ENCODE data around the gene ABI1. TPM values are rescaled to one million over a fixed set of nuclear protein-coding genes. Genes with fewer than 3 reads are reported as not detected.
A peak's percentile ranks its signal among the peaks of the same experiment; 100 is the strongest.

Gene ABI1
- total RNA-seq, 3 donors from 2014 or later: 50.5 to 75.7 (median 56.6) TPM

GRCh38 chr10:26743841-26744240 lies 116.9 kb downstream of the ABI1 start:
- Histone ChIP-seq H3K36me3 (no peaks in the 10 kb centered on the region), H3K9me3 (no peaks in the 10 kb centered on the region), H3K4me3 (no peak overlapping the region), H3K27me3 (no peaks in the 10 kb centered on the region), H3K4me1 (no peaks in the 10 kb centered on the region), H3K27ac (no peak overlapping the region)
- DNase-seq (ENCODE audit: low spot score in 2 of 2): no peak
- intact Hi-C loops (cut with DNase I; ENCODE audit: low total_unique reads): no loop called here
- TF ChIP-seq, protein P1, sequence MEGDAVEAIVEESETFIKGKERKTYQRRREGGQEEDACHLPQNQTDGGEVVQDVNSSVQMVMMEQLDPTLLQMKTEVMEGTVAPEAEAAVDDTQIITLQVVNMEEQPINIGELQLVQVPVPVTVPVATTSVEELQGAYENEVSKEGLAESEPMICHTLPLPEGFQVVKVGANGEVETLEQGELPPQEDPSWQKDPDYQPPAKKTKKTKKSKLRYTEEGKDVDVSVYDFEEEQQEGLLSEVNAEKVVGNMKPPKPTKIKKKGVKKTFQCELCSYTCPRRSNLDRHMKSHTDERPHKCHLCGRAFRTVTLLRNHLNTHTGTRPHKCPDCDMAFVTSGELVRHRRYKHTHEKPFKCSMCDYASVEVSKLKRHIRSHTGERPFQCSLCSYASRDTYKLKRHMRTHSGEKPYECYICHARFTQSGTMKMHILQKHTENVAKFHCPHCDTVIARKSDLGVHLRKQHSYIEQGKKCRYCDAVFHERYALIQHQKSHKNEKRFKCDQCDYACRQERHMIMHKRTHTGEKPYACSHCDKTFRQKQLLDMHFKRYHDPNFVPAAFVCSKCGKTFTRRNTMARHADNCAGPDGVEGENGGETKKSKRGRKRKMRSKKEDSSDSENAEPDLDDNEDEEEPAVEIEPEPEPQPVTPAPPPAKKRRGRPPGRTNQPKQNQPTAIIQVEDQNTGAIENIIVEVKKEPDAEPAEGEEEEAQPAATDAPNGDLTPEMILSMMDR (IDR thresholded peaks at IDR 0.05): no peak
- TF ChIP-seq POLR2A (IDR thresholded peaks at IDR 0.05) (no peak), POLR2AphosphoS5 (IDR thresholded peaks at IDR 0.05) (no peak)

DNA sequence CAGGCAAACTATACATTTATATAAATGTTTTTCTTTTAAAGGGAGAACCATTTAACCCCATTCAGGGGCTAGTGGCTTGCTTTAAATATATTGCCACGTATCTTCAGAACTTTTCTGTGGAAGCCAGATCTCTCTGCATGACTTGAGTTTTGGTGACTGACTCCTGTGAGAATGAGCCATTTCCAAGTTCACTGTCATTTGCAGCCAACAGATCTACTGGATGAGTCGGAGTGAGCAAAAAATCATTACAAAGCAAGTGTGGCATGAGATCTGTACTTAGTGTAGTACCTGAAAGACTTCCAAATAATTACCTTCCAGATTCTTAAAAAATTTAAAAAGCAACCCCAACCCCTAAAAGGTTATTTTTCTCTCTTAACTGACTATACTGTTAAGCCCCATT lies 117.7 kb downstream of the ABI1 start:
- H3K36me3 ChIP-seq: no peaks in the 10 kb centered on the region
- no peaks in the 10 kb centered on the region for H3K9me3 ChIP-seq
- no peak overlapping the region for H3K4me3 ChIP-seq
- no peak overlapping the region for H3K27ac ChIP-seq
- H3K27me3 ChIP-seq: no peaks in the 10 kb centered on the region
- DNase-seq (ENCODE audit: low spot score in 2 of 2): no peak
- no peaks in the 10 kb centered on the region for H3K4me1 ChIP-seq
- intact Hi-C loops (cut with DNase I; ENCODE audit: low total_unique reads): no loop called here
- TF ChIP-seq POLR2AphosphoS5 (IDR thresholded peaks at IDR 0.05): no peak
- TF ChIP-seq POLR2A (IDR thresholded peaks at IDR 0.05): no peak
- TF ChIP-seq, protein P1 (IDR thresholded peaks at IDR 0.05): no peak

GRCh38 chr10:26741368-26741767 lies 119.4 kb downstream of the ABI1 start:
- TF ChIP-seq POLR2A (IDR thresholded peaks at IDR 0.05) (no peak), POLR2AphosphoS5 (IDR thresholded peaks at IDR 0.05) (no peak)
- TF ChIP-seq, protein P1 (IDR thresholded peaks at IDR 0.05): no peak
- H3K36me3 ChIP-seq: no peaks in the 10 kb centered on the region
- H3K9me3 ChIP-seq: no peaks in the 10 kb centered on the region
- H3K4me3 ChIP-seq: no peak overlapping the region
- H3K27ac ChIP-seq: no peak overlapping the region
- no peaks in the 10 kb centered on the region for H3K4me1 ChIP-seq
- intact Hi-C loops (cut with DNase I; ENCODE audit: low total_unique reads): no loop called here
- DNase-seq (ENCODE audit: low spot score in 2 of 2): no peak
- H3K27me3 ChIP-seq: no peaks in the 10 kb centered on the region

- no peak overlapping the region for H3K4me3 ChIP-seq
- intact Hi-C loops (cut with DNase I; ENCODE audit: low total_unique reads): no loop called here
- H3K9me3 ChIP-seq: no peaks in the 10 kb centered on the region
- no peak for DNase-seq (ENCODE audit: low spot score in 2 of 2)
- TF ChIP-seq, protein P1 (IDR thresholded peaks at IDR 0.05): no peak
- TF ChIP-seq POLR2AphosphoS5 (IDR thresholded peaks at IDR 0.05): no peak
- TF ChIP-seq POLR2A (IDR thresholded peaks at IDR 0.05): no peak
- no peaks in the 10 kb centered on the region for H3K36me3 ChIP-seq
- H3K27ac ChIP-seq: no peak overlapping the region
- no peaks in the 10 kb centered on the region for H3K4me1 ChIP-seq
- no peaks in the 10 kb centered on the region for H3K27me3 ChIP-seq
Measured at GRCh38 chr10:26739071-26739631, 121.6 kb downstream of the ABI1 start.

DNA sequence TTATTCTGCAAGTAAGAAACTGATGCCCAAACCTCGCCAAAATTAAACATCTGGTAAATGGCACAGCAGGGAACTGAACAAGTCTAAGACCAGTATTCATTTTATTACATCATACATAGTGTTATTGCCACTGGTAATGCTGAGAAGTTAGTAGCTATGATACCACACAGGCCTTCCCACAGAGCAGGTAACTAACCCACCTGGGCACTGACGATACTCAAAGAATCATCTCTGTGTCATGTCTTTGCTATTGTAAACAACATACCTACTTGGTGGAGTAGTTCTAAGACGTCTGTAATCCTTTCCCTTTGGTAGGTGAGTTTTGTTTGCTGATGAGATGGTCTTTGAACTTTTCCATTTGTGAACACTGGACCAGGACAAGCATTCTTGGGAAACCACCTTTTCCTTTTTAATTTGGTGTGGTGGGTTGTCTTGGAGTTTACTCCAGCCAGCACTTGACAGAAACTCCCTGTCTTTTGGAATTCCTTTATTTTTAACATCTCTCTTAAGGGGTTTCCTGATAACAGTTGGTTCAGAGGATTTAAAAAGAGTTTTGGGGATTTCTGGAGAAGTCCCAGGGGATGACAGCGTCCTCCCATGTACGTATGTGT lies 122.4 kb downstream of the ABI1 start:
- H3K4me3 ChIP-seq: no peak overlapping the region
- intact Hi-C loops (cut with DNase I; ENCODE audit: low total_unique reads): no loop called here
- H3K36me3 ChIP-seq: no peaks in the 10 kb centered on the region
- H3K4me1 ChIP-seq: no peaks in the 10 kb centered on the region
- no peak for TF ChIP-seq POLR2A (IDR thresholded peaks at IDR 0.05)
- TF ChIP-seq, protein P1 (IDR thresholded peaks at IDR 0.05): no peak
- TF ChIP-seq POLR2AphosphoS5 (IDR thresholded peaks at IDR 0.05): no peak
- no peak for DNase-seq (ENCODE audit: low spot score in 2 of 2)
- no peaks in the 10 kb centered on the region for H3K9me3 ChIP-seq
- H3K27me3 ChIP-seq: no peaks in the 10 kb centered on the region
- peak overlapping the region; percentile 26 to 50 for H3K27ac ChIP-seq
